A549 (cell line): ENCODE data around the gene MRPL55. TPM values are rescaled to one million over a fixed set of nuclear protein-coding genes. Genes with fewer than 3 reads are reported as not detected.

Source experiments
- ATAC-seq, 2 experiments: fragments of 200-7000 bp in 1 of 2; fragments of >200 bp in 1 of 2; cut with Nextera tagmentation in 1 of 2; cut with Tn5 transposase in 1 of 2; 3 replicates each; pipeline versions ENCODE4 v1.8.0 to v1.9.1; 2018 to 2020; ENCODE audit warnings: mild to moderate bottlenecking in 1 of 2, moderate library complexity in 1 of 2
- CTCF ChIA-PET: fragments of 300-600 bp; sonication (Branson Sonifier 250); formaldehyde crosslinking; extraction: SDS; loops from one replicate; lab custom pipeline; 2021; ENCODE audit warnings: antibody characterized with exemption, inconsistent platforms; lab: Yijun Ruan, JAX
- POLR2A ChIA-PET: fragments of 350-600 bp; formaldehyde crosslinking; extraction: SDS; loops from one replicate; lab custom pipeline; 2021; ENCODE audit warnings: antibody characterized with exemption, inconsistent platforms; lab: Yijun Ruan, JAX
- DNase-seq, 2 experiments: peaks; one replicate each; pipeline versions ENCODE4 v3.0.0 to v3.0.0-alpha.2; 2011 to 2016; ENCODE audit warnings: low read depth in 1 of 2, low spot score in 1 of 2
- FAIRE-seq: peaks from 2 replicates; lab custom pipeline; 2011; peaks lifted over from hg19 to GRCh38; lab: Jason Lieb, UNC
- H3K27ac ChIP-seq, 2 experiments: fragments of >200 bp; sonication (Bioruptor Twin); formaldehyde crosslinking; 3 replicates each; pipeline ENCODE4 v1.5.1; 2016 to 2017
- H3K4me1 ChIP-seq: fragments of >200 bp; sonication (Bioruptor Twin); formaldehyde crosslinking; 3 replicates; pipeline ENCODE4 v1.6.1; 2016
- H3K4me2 ChIP-seq: fragments of >200 bp; sonication (Bioruptor Twin); formaldehyde crosslinking; 3 replicates; pipeline ENCODE4 v1.6.1; 2016
- H3K4me3 ChIP-seq: fragments of >200 bp; sonication (Bioruptor Twin); formaldehyde crosslinking; 3 replicates; pipeline ENCODE4 v1.5.1; 2016
- H3K9me3 ChIP-seq: fragments of >200 bp; sonication (Bioruptor Twin); formaldehyde crosslinking; 3 replicates; pipeline ENCODE4 v1.6.1; 2016
- BCL3 ChIP-seq: fragments of >200 bp; sonication (Bioruptor Twin); formaldehyde crosslinking; IDR thresholded peaks from 3 replicates; pipeline ENCODE4 v1.6.1; 2016
- BHLHE40 ChIP-seq: IDR thresholded peaks from 2 replicates; pipeline ENCODE4 v1.6.1; 2012; ENCODE audit warnings: low read depth, low read length, inconsistent platforms
- CBX2 ChIP-seq: fragments of 200-600 bp; sonication (generic); IDR thresholded peaks from 2 replicates; pipeline ENCODE4 v1.6.1; 2016; ENCODE audit warnings: low read depth, mild to moderate bottlenecking, borderline replicate concordance
- CHD2 ChIP-seq: fragments of 150-350 bp; IDR thresholded peaks from 2 replicates; pipeline ENCODE4 v1.6.1; 2014; ENCODE audit warnings: low read length; ENCODE audit not compliant: partially characterized antibody
- CHD4 ChIP-seq: fragments of 200-600 bp; sonication (generic); IDR thresholded peaks from 2 replicates; pipeline ENCODE4 v1.6.1; 2016; ENCODE audit warnings: antibody characterized with exemption, mild to moderate bottlenecking, borderline replicate concordance
- CTCF ChIP-seq: fragments of >200 bp; sonication (Bioruptor Twin); formaldehyde crosslinking; IDR thresholded peaks from 3 replicates; pipeline ENCODE4 v1.5.1; 2016
- EHF ChIP-seq: fragments of 250-450 bp; sonication (Bioruptor Pico); IDR thresholded peaks from 2 replicates; pipeline ENCODE4 v1.5.0; 2020; ENCODE audit warnings: mild to moderate bottlenecking
- EHMT2 ChIP-seq: fragments of 200-600 bp; sonication (generic); IDR thresholded peaks from 2 replicates; pipeline ENCODE4 v1.6.1; 2016; ENCODE audit warnings: antibody characterized with exemption, low read depth, mild to moderate bottlenecking, moderate library complexity
- ELK1 ChIP-seq: fragments of 150-350 bp; IDR thresholded peaks from 2 replicates; pipeline ENCODE4 v1.6.1; 2014; ENCODE audit warnings: low read depth, mild to moderate bottlenecking, low read length
- EP300 ChIP-seq, 2 experiments: fragments of >200 bp; sonication (Bioruptor Twin); formaldehyde crosslinking; IDR thresholded peaks; 2 replicates in 1 of 2; 3 replicates in 1 of 2; pipeline ENCODE4 v1.6.1; 2016 to 2017
- FOSB ChIP-seq: fragments of 250-450 bp; sonication (Bioruptor Pico); IDR thresholded peaks from 2 replicates; pipeline ENCODE4 v1.5.0; 2020; ENCODE audit warnings: mild to moderate bottlenecking, moderate library complexity
- FOSL2 ChIP-seq, 2 experiments: fragments of 450-650 bp in 1 of 2; fragments of >200 bp in 1 of 2; sonication (Bioruptor Twin) in 1 of 2; formaldehyde crosslinking; IDR thresholded peaks; 2 replicates each; pipeline versions ENCODE4 v1.5.0 to v1.6.1; 2016 to 2020; ENCODE audit warnings: mild to moderate bottlenecking in 1 of 2, moderate library complexity in 1 of 2
- HOXB13 ChIP-seq: fragments of 250-450 bp; sonication (Bioruptor Pico); IDR thresholded peaks from 2 replicates; pipeline ENCODE4 v1.5.0; 2020; ENCODE audit warnings: low read depth, mild to moderate bottlenecking, moderate library complexity
- HOXB5 ChIP-seq: fragments of 250-450 bp; sonication (Bioruptor Pico); IDR thresholded peaks from 2 replicates; pipeline ENCODE4 v1.5.0; 2020; ENCODE audit warnings: mild to moderate bottlenecking, moderate library complexity
- JUNB ChIP-seq: fragments of >200 bp; sonication (Bioruptor Twin); formaldehyde crosslinking; IDR thresholded peaks from 2 replicates; pipeline ENCODE4 v1.6.1; 2016
- KDM1A ChIP-seq: fragments of 200-600 bp; sonication (generic); IDR thresholded peaks from 2 replicates; pipeline ENCODE4 v1.6.1; 2016; ENCODE audit warnings: low read depth, mild to moderate bottlenecking
- MAX ChIP-seq: IDR thresholded peaks from 2 replicates; pipeline ENCODE4 v1.6.1; 2012
- MAZ ChIP-seq: fragments of 150-350 bp; IDR thresholded peaks from 2 replicates; pipeline ENCODE4 v1.6.1; 2014; ENCODE audit warnings: antibody characterized with exemption, low read depth, low read length, borderline replicate concordance
- MYC ChIP-seq: IDR thresholded peaks from 2 replicates; pipeline ENCODE4 v1.6.1; 2012; ENCODE audit warnings: mild to moderate bottlenecking, inconsistent platforms, low read length, improper control_type of control experiment, borderline replicate concordance
- POLR2A ChIP-seq: IDR thresholded peaks from 2 replicates; pipeline ENCODE4 v1.6.1; 2012; ENCODE audit warnings: mild to moderate bottlenecking, low read length
- POLR2AphosphoS2 ChIP-seq: conservative IDR thresholded peaks from 2 replicates; pipeline ENCODE4 v1.6.1; 2012; ENCODE audit warnings: low read length, improper control_type of control experiment, inconsistent platforms
- RAD21 ChIP-seq, 2 experiments: fragments of >200 bp in 1 of 2; sonication (Bioruptor Twin) in 1 of 2; formaldehyde crosslinking in 1 of 2; IDR thresholded peaks in 1 of 2; conservative IDR thresholded peaks in 1 of 2; 2 replicates in 1 of 2; 3 replicates in 1 of 2; pipeline ENCODE4 v1.6.1; 2012 to 2018; ENCODE audit warnings: inconsistent platforms in 1 of 2
- RFX5 ChIP-seq: fragments of 450-650 bp; IDR thresholded peaks from 2 replicates; pipeline ENCODE4 v1.7.1; 2014; ENCODE audit warnings: antibody characterized with exemption, mild to moderate bottlenecking, moderate library complexity
- TFCP2L1 ChIP-seq: fragments of 250-450 bp; sonication (Bioruptor Pico); IDR thresholded peaks from 2 replicates; pipeline ENCODE4 v1.5.0; 2021; ENCODE audit warnings: mild to moderate bottlenecking
- TP53 ChIP-seq: fragments of 250-450 bp; sonication (Bioruptor Pico); IDR thresholded peaks from 2 replicates; pipeline ENCODE4 v1.5.0; 2021; ENCODE audit warnings: mild to moderate bottlenecking, moderate library complexity
- USF2 ChIP-seq: fragments of 450-650 bp; IDR thresholded peaks from 2 replicates; pipeline ENCODE4 v1.6.1; 2014; ENCODE audit warnings: antibody characterized with exemption
- ZNF302 ChIP-seq: fragments of 250-450 bp; sonication (Bioruptor Pico); IDR thresholded peaks from 2 replicates; pipeline ENCODE4 v1.9.0; 2021; ENCODE audit warnings: inconsistent platforms, mild to moderate bottlenecking, moderate library complexity
- WGBS: methylation state at CpG from one replicate; pipeline ENCODE4 v1.1.6; 2017; ENCODE audit errors: missing lambda C conversion rate; 5-methylcytosine and 5-hydroxymethylcytosine counted together
- polyA plus RNA-seq, 4 experiments: library from polyadenylated mRNA; depleted of rRNA in 3 of 4; stranded (reverse); fragments of >200 nt; fragmentation: RNase III in 1 of 4; extraction: RNeasy Plus Mini Kit Qiagen cat#74134 plus additional on column Dnase treatment in 1 of 4; gene quantifications; 2 replicates in 3 of 4; 3 replicates in 1 of 4; pipeline ENCODE4 v1.2.3, GENCODE V29; 2011 to 2017

The MRPL55 gene
- polyA plus RNA-seq, 2 of the 4 experiments (the other 2 are of a cell fraction) = 54.2 to 80.0 TPM

- 91% methylated on average over 4 of the region's 4 CpGs for WGBS
- DNase-seq = no peak
- TF ChIP-seq FOSL2 (IDR thresholded peaks at IDR 0.05) (no peak), FOSL2 (CRISPR knock-in tag; IDR thresholded peaks at IDR 0.05) (no peak), TP53 (CRISPR knock-in tag) (no peak), MAZ (no peak), MAX (no peak), RFX5 (no peak), RAD21 (conservative IDR thresholded peaks at IDR 0.05 in 1 of 2, IDR thresholded peaks at IDR 0.05 in 1 of 2) (no peak), CHD4 (no peak), CBX2 (no peak), BCL3 (no peak), POLR2AphosphoS2 (no peak), EP300 (IDR thresholded peaks at IDR 0.05) (no peak), TFCP2L1 (CRISPR knock-in tag) (no peak), JUNB (no peak), ELK1 (no peak), POLR2A (no peak), CTCF (no peak), EHF (CRISPR knock-in tag) (no peak), MYC (no peak), HOXB13 (no peak), USF2 (no peak)
- ChIA-PET CTCF (interaction anchor here (0.7 to 2.6 kb wide), 2 partner anchors 18 to 132 kb away, joined by 3 to 9 read pairs; partner anchors contain the start of gene IBA57), POLR2A (no interaction called here)
- H3K4me3 ChIP-seq = no peak overlapping the region
- no peak for FAIRE-seq
- H3K9me3 ChIP-seq = no peaks in the 10 kb centered on the region
- H3K4me2 ChIP-seq = no peak overlapping the region
- no peak for ATAC-seq
- peaks cover 5% of the 10 kb centered on the region; the same call in 1 of the 3 replicates for H3K4me1 ChIP-seq
- H3K27ac ChIP-seq = no peak overlapping the region
Observed at GRCh38 chr1:228147768-228148167, 38.7 kb upstream of the MRPL55 start.

GRCh38 chr1:228147151-228147693, 38.1 kb upstream of the MRPL55 start:
- H3K9me3 ChIP-seq = no peaks in the 10 kb centered on the region
- no peak for TF ChIP-seq KDM1A
- no peak for TF ChIP-seq ZNF302 (CRISPR knock-in tag)
- TF ChIP-seq TP53 (CRISPR knock-in tag) = no peak
- no peak for TF ChIP-seq TFCP2L1 (CRISPR knock-in tag)
- no peak for TF ChIP-seq BHLHE40
- no peak for TF ChIP-seq FOSB (CRISPR knock-in tag)
- no peak for TF ChIP-seq CTCF
- TF ChIP-seq CBX2 = no peak
- no peak for TF ChIP-seq CHD2
- TF ChIP-seq HOXB5 = no peak
- no peak for TF ChIP-seq EHMT2
- TF ChIP-seq, all 56 proteins: peak for 0
- POLR2A ChIA-PET = no interaction called here
- Histone ChIP-seq H3K4me2 (no peak overlapping the region), H3K4me1 (peaks cover 5% of the 10 kb centered on the region; the same call in 1 of the 3 replicates), H3K27ac (no peak overlapping the region), H3K4me3 (no peak overlapping the region)
- no peak for ATAC-seq
- CTCF ChIA-PET = interaction anchor here (2.6 kb wide), 1 partner anchor 19 kb away, joined by 9 read pairs; the partner anchor contains the start of gene IBA57
- WGBS = 92% methylated on average over 18 of the region's 20 CpGs
- no peak for DNase-seq
- no peak for FAIRE-seq
